ENCODE measurements around the gene CDK5RAP2.
"Not testable (repeated sequence)": the region's sequence is repeated elsewhere in the genome, so short reads cannot be mapped to it uniquely, and the experiment has no call there.

Gene CDK5RAP2

DNA sequence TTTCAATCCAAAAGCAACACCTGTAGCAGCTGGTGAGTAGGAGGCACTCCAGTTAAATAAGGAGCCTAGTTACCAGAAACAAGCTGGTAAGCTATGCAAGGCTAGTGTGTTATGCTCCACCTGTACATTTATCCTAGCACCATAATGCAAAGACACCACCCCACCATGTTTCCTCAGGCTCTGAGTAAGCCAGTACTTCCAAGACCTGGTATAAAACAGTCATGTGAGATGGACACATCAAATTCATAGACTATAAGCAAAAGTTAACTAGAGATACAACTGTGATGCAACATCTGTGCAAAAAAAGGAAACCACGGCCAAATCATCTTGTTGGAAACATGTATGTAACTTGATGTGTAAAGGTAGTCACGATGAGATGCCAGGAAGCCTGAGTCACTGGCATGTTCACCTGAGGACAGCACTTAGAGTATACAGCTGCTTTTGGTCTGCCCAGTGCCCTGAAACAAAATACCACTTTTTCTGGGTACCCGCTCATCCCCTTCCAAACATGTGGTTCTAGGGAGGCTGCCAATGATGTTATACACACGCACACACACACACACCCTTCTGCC is 66.1 kb downstream of the CDK5RAP2 start:
- DNase-seq (ENCODE audit: low spot score): no peak

DNA sequence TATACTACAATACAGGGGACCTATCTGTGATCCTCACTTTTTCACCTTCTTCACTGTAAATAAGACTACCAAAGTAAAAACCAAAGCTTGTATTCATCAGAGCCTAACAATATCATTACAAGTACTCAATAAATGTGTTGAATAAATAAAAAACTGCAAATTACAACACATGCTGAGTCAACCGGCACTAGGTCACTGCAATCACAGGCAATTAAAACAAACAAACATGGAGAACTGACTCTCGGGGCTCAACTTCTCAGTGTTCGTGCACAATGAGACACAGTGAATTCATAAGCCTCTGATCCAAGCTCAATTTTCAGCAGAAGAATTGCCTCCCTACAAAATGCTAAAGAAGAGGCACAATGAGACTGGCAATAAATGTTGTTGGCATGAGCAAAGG is 69.2 kb downstream of the CDK5RAP2 start:
- DNase-seq (ENCODE audit: low spot score): no peak

DNA sequence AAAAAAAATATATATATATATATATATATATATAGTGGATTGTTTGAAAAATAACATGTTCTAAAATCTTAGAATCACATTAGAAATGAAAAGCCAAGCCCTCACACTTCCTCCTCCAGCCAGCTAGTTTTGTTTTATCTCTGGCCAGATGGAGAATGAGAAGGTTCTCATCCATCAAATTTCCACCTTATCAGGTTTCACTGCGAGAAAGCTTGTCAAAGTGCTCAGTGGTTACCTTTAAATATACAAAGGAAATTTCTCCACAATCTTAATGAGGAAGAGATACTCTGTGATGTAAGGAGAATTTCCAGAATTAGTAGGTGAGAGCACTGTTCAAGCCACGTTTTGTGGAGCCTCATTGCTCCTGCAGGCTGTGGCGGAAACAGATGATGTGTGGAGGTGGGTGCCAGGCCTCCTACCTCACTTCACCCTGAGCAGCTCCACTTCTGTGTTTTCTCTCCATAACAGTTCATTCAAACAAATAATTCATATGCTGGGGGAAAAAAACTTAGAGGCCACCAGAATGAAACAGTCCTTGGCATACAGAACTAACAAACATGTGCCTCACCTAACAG is 71.9 kb downstream of the CDK5RAP2 start:
- no peak for DNase-seq (ENCODE audit: low spot score)

DNA sequence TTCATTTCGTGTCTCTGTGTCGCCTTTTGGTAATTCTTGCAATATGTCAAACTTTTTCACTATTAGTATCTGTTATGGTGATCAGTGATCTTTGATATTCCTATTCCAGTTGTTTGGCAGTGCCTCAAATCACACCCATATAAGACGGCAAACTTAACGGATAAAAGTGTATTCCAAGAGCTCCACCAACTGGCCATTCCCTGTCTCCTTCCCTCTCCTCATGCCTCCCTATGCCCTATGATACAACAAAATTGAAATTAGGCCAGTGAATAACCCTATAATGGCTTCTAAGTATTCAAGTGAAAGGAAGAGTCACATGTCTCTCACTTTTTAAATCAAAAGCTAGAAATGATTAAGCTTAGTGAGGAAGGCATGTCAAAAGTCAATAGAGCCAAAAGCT is 74.8 kb downstream of the CDK5RAP2 start:
- DNase-seq (ENCODE audit: low spot score): peak; percentile 34

DNA sequence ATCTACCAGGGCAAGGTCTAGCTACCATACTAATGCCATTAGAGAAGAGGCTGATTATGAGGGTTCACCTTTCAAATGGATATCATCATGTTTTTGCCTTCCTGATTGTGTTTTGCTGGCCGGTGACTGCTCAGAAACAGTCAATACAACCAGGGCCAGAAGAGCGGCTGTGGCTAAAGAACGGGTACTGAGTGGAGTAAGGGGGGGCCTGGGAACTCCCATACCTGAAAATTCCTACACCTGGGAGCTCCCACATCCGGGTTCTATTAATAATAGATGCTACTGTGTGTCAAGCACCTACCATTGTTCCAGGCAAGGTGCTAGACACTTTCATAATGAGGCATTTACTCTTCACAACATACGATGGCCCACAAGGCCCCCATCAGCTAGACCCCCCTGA is 79.2 kb downstream of the CDK5RAP2 start:
- DNase-seq (ENCODE audit: low spot score): no peak

DNA sequence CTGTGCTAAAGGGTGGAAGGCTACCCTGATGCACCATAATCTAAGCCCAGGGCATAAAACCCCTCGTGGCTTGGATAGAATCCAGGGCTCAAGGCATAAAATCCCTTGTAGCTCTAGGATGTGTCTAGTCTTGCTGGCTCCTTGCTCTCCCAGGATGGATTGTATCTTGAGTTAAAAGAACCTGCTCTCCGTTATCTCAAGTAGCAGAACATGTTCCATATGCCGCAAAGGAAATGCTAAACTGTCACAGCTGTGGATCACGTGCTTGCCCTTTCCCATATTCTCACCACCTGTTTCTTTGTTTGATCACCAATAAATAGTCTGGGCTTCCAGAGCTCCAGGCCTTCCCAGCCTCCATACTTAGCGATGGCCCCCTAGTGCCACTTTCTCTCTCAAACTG is 82.1 kb downstream of the CDK5RAP2 start:
- not testable (repeated sequence) for DNase-seq (ENCODE audit: low spot score)

DNA sequence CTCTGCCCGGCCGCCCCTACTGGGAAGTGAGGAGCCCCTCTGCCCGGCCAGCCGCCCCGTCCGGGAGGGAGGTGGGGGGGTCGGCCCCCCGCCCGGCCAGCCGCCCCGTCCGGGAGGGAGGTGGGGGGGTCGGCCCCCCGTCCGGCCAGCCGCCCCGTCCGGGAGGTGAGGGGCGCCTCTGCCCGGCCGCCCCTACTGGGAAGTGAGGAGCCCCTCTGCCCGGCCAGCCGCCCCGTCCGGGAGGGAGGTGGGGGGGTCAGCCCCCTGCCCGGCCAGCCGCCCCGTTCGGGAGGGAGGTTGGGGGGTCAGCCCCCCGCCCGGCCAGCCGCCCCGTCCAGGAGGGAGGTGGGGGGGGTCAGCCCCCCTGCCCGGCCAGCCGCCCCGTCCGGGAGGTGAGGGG is 83.5 kb downstream of the CDK5RAP2 start:
- not testable (repeated sequence) for DNase-seq (ENCODE audit: low spot score)

DNA sequence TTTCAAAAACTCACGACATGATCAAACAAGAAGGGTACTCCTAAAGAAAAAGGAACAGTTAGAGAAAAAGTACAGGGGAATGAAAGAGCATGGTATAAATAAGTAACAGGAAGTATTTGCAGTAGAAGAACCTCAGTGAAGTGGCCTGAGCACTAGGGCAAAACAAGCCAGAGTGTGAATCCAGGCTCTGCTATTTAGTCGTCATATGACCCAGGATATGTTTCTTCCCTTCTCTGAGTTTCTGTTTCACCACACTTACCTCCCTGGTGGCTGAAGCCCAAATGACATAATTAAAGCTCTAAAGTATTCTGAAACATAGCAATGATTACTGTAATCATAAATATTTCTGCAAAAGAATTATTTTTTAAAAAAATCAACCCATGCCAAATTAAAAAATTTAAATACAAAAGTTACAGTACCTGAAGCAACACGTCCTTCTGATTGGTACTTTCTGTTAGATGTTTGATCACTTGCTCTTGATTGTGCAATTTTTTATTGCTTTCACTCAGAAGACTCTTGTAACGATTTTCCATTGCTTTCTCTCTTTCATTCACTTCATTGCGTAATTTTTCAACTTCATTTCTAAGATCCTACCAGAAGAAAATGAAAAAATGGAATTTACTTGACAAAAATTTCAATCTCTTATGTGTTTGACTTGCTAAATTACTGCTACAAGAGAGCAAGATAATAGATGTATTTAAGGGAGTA is 88.9 kb downstream of the CDK5RAP2 start:
- peak; percentile 40 for DNase-seq (ENCODE audit: low spot score)

DNA sequence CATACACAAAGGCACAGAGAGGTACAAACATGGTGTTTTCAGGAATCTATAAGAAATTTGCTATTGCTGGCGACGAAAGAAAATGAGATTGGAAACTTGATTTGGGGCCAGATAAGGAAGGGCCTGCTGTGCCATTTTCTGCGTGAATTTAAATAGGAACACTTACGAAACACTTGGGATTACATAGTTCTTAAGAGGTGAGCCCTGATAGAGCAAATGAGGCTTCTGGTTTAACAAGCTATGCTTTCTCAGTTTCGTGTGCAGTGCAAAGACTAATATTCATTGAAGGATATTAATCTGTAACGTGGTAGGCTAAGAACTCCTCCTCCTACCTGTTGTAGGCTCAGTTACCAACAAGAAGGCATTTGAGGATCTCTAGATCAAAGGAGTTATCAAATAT is 93.1 kb downstream of the CDK5RAP2 start:
- no peak for DNase-seq (ENCODE audit: low spot score)

DNA sequence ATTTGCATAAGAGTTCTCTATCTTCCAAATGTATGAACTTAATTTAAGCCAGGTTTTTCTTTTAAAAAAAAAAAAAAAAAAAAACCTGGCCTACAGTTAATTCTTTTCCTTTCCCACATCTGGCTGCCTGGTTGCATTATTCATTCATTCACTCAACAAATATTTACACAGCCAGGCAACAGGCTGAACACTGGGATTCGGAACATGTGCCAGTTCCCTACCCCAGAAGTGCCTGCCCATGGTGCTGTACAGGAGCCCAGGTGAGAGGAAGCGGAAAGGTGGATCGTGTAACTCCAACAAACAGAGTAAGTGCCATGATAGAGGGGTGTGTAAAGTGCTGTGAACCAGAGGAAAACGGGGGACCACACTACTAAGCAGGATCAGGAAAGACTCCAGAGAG is 93.6 kb downstream of the CDK5RAP2 start:
- no peak for DNase-seq (ENCODE audit: low spot score)

DNA sequence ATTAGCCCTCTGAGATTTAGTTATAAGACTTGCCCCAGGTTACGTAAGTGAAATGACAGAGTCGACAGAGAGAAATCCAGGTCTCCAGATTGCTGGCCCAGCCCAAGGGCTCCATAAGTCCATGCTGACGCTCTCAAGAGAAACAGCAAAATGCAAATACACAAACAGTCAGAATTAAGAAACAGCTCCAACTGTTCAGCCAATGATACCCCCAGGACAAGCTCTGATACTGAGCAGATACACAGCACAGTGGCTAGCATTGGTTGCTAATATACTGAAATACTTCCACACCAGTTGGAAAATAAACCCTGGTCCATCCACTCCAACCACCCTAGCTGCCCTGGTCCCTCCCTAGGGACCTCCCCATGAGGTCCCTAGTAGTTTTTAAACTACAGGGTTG is 94.2 kb downstream of the CDK5RAP2 start:
- DNase-seq (ENCODE audit: low spot score): no peak

DNA sequence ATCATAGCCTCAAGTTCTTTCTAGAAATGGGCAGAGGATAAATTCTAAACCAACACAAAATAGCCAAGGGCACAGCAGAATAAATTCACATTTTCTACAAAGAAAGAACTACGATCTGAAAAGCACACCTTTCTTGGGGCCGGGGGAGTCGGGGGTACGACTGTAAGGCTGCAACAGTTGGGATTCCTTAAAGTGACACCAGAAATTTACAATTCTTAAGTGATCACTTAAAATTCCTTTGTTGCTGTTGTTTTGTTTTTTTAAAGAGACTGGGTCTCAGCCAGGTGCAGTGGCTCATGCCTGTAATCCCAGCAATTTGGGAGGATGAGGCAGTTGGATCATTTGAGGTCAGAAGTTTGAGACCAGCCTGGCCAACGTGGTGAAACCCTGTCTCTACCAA is 95.8 kb downstream of the CDK5RAP2 start:
- no peak for DNase-seq (ENCODE audit: low spot score)

DNA sequence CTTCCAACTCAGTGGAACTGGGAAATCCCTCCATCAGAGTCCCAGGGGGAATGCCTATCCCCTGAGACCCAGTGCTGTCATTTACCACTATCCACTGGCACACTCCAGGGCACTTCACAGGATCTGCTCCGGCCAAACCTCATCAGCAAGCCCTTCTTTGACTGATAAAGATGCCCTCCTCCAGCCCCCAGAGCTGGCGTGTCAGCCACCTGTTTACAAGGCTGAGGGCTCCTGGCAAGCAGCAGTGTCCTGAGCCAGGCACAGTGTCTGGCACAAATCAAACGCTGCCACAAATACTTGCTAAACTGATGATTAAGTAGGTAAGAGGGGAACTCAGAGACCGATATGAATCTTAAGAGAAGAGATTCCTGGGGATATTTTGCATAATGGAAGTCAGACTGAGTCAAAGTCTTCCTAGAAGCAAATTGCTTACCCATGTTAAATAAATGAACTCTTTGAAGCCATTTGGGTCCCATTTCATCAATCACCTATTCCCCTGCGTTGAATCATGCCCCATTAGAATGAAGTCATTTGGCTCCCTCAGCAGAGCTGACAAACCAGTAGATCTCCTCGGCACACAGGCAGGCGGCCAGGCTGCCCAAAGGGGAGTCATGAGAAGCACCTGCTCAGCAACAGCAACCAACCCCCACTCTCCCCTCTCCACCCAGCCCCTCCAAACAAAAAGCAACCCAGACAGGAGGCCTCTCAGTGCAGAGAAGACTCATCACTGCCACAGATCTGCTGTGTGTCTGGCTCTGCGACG is 97.4 kb downstream of the CDK5RAP2 start:
- no peak for DNase-seq (ENCODE audit: low spot score)

DNA sequence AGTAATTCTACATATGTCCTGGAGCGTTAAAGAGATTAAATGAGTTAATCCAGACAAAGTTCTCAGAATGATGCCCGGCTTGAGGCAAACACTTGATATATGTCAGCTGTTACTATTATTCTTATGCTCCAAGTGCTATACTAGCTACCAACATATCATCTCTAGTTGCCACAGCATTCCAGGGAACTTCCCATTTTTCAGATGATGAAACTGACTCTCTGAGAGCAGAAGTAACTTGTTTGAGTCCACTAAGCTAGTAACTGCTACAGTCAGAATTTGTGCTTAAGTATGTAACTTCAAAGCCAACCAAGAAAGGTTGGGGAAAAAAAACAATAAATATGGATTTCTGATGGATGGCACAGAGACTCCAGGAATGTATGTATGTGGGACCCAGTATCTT is 98.1 kb downstream of the CDK5RAP2 start:
- DNase-seq (ENCODE audit: low spot score): no peak

DNA sequence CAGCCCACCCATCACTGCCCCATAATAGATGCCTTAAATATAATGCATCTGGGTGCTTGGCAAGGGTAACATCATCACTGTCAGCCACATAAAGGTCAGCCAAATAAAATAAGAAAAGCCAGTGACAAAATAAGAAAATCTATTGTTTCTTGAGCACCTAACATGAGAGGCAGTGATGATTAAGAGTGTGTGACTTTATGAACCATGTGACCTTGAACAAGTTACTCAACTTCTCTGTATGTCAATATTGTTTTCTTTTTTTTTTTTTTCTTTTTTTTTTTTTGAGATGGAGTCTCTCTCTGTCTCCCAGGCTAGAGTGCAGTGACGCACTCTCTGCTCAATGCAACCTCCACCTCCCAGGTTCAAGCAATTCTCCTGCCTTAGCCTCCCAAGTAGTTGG is 98.7 kb downstream of the CDK5RAP2 start:
- no peak for DNase-seq (ENCODE audit: low spot score)

DNA sequence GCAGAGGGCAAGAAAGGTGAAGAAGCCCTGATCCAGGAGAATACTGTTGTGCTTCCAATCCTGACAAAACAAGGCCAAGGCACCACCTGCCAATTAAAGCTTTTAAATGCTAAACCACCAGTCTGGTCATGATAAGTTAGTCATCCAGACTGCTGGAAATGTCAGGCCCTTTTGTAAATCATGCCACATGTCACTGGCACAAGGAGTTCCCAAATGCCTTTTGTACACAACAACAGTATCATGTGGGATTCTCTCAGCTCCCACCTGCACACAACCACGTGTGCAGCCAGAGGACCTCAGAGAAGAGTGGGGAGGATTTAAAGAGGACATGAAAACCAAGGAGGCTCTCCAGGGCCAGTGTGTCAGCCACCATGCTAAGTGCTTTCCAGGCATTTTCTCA is 99.3 kb downstream of the CDK5RAP2 start:
- DNase-seq (ENCODE audit: low spot score): no peak

DNA sequence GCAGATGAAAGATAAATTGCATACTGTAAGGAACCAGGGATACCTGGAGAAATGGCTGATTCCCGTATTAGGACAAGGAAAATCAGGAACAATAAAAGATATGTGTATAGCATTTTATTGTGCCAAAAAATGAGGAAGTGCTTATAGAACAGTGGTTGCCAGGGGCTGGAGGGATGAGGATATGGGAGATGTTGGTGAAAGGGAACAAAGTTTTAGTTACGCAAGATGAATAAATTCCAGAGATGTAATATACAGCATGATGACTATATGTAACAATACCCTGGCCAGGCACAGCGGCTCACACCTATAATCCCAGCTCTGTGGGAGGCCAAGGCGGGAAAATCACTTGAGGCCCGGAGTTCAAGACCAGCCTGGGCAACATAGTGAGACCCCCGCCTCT is 101.8 kb downstream of the CDK5RAP2 start:
- no peak for DNase-seq (ENCODE audit: low spot score)

DNA sequence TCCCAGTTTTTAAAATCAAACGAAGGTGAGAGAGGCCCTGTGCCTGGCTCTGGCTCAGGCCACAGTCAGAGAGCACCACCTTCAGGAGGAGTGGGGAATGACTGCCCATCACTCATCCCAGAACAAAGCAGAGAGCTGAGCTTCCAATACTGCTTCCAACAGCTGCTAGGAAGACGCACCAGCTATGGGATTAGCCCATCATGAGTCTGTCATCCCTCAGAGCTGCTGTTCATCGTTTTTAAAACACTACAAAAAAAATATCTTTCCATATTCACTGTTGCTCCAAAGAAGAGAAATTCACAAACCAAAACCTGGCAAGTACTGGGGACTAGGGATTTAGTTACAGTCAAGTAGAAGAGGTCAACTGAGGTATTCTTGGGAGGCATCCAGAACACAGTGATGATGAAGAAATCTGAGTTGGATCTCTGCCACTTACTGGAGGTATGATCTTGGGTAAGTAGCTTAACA is 102.4 kb downstream of the CDK5RAP2 start:
- peak; percentile 28 for DNase-seq (ENCODE audit: low spot score)

DNA sequence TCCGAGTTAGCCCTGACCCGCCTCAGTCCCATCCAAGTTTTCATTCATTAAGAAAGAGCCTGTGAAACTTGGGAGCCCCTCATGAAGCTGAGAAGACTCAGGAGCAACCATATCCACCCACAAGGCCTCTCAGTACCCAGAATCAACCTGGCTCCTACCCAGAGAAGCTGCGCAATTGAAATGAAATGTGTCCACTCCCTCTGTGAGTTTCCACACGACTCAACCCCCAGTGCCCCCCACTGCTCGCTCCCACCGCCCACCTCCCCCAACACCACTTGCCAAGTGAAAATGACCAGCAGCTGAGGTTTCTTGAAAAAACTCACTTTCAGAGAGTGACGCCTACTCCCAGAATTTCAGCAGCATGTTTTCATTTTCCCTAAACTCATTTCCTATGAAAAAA is 104.6 kb downstream of the CDK5RAP2 start:
- DNase-seq (ENCODE audit: low spot score): no peak

DNA sequence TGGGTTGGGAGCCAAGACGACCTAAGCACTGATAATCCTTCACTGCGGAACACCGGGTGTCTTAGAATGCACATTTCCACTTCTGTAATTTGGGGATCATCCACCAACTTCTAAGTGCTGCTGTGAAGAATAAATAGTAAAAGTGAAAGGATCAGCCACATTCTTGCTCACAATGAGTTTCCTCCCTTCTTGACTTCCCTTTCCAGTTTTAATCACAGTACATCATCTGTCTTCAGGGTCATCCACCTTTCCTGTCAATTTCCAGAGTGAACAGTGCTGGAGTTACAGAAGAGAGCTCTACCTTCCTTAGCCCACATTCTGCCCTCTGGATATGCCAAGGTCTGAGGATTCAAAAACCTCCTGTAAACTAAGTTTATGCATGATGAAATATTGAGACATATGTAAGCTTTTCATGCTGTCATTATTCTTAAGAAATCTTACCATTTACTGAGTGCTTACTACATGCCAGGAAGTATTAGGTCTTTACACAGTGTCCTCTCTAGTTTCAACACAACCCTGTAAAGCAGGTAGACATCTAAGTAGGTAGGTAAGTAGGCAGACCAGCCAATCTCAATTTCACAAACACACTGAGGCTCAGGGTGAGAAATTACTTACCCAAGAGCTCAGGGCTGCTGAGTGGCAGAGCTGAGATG is 105.2 kb downstream of the CDK5RAP2 start:
- no peak for DNase-seq (ENCODE audit: low spot score)

DNA sequence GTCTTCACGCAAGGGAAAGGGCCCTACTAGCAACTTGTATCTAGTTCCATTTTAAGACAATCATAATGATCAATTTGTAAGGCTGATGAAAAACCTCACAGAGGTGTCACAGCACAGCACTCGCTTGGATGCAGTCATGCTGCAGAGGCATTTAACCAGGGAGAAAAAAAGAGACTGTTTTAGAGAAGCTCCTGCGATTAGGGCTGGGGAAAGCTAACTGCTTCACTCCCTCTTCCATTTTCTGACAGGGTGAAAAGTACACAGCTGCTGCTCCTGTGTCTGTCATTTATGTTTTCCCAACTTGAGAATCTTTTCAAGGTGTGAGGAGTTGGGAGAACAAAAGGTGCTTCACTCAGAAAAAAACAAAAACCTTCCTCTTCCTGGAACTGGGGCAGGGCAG is 106.4 kb downstream of the CDK5RAP2 start:
- DNase-seq (ENCODE audit: low spot score): no peak

DNA sequence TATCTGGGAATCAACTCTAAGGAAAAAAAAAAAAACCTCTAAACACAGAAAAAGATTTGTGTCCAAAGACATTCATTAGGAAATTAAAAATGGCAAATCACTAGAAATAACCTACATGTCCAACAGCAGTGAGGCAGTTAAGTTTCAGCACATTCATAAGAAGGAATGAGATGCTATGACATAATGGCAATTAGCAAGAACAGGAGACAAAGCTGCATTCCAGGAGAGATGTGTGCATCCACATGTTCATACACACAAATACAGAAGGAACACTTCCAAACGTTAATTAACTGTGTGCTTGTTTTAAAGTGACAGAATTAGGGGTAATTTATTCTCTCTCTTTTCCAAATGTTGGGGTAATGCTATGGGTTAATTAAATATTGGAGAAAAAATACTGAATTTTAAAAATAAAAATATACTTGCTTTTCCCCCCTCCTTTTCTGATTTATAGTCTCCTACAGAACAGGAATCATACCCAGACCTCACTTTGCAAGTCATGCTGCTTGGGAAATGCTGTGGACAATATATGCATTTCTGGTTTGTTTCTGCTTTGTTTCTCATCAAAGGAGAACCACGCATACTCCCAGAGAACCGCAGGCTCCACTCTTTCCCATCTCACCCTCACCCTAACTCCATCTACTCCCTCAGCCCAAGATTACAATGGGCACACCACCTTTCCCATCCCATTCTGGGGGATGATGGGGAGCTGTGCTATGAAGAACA is 114.1 kb downstream of the CDK5RAP2 start:
- no peak for DNase-seq (ENCODE audit: low spot score)
